SU-DHL-6 (cell line): ENCODE measurements around the gene SLC1A1.

Source experiments
- H2AFZ ChIP-seq: fragments of 200-600 bp; sonication (generic); 2 replicates; pipeline ENCODE4 v1.6.1; 2014; ENCODE audit warnings: low read depth, mild to moderate bottlenecking, moderate library complexity, mixed read lengths, antibody characterized with exemption, low read length; ENCODE audit not compliant: severe bottlenecking
- H3F3A ChIP-seq: fragments of 200-600 bp; shearing (Covaris generic); 2 replicates; pipeline ENCODE4 v1.6.0; 2016; ENCODE audit warnings: antibody characterized with exemption, mild to moderate bottlenecking; ENCODE audit not compliant: insufficient read depth
- H3K27ac ChIP-seq: fragments of 200-600 bp; sonication (generic); 2 replicates; pipeline ENCODE4 v1.5.1; 2016; ENCODE audit warnings: low read depth, mild to moderate bottlenecking, low read length, moderate library complexity, mixed read lengths
- H3K27me3 ChIP-seq: fragments of 200-600 bp; sonication (generic), shearing (Covaris generic); 2 replicates; pipeline ENCODE4 v1.6.0; 2014; ENCODE audit warnings: mild to moderate bottlenecking, low read length
- H3K36me3 ChIP-seq: fragments of 200-600 bp; sonication (generic); 2 replicates; pipeline ENCODE4 v1.6.1; 2014; ENCODE audit warnings: mild to moderate bottlenecking, low read length, mixed read lengths
- H3K4me2 ChIP-seq: fragments of 300-600, 200-600 bp; shearing (Covaris generic), sonication (generic); 2 replicates; pipeline ENCODE4 v1.6.0; 2014; ENCODE audit warnings: low read length, low read depth, mild to moderate bottlenecking; ENCODE audit not compliant: poor library complexity, severe bottlenecking
- H3K4me3 ChIP-seq: fragments of 200-600 bp; sonication (generic); 2 replicates; pipeline ENCODE4 v1.5.1; 2014; ENCODE audit warnings: antibody characterized with exemption, low read length, mild to moderate bottlenecking, mixed read lengths; ENCODE audit not compliant: insufficient read depth, poor library complexity, severe bottlenecking
- H3K79me2 ChIP-seq: fragments of 200-600 bp; sonication (generic); 2 replicates; pipeline ENCODE4 v1.6.1; 2014; ENCODE audit warnings: mild to moderate bottlenecking, low read length, moderate library complexity; ENCODE audit not compliant: insufficient read depth
- H3K9ac ChIP-seq: fragments of 200-600 bp; sonication (generic); 2 replicates; pipeline ENCODE4 v1.7.0; 2014; ENCODE audit warnings: mild to moderate bottlenecking, low read length
- H3K9me2 ChIP-seq: fragments of 200-600 bp; sonication (generic); replicated peaks from 2 replicates; pipeline ENCODE4 v1.6.1; 2014; ENCODE audit warnings: low read length; ENCODE audit not compliant: insufficient read depth
- H3K9me3 ChIP-seq: fragments of 200-600 bp; sonication (generic); 2 replicates; pipeline ENCODE4 v1.6.1; 2014; ENCODE audit warnings: low read length, mixed read lengths; ENCODE audit not compliant: insufficient read depth
- H4K20me1 ChIP-seq: fragments of 200-600 bp; sonication (generic); 2 replicates; pipeline ENCODE4 v1.6.1; 2014; ENCODE audit warnings: low read depth, mild to moderate bottlenecking, antibody characterized with exemption, low read length, moderate library complexity, mixed read lengths
- EZH2phosphoT487 ChIP-seq: fragments of 200-600 bp; sonication (generic), shearing (Covaris generic); conservative IDR thresholded peaks from 2 replicates; pipeline ENCODE4 v1.6.1; 2018; ENCODE audit warnings: mild to moderate bottlenecking, antibody characterized with exemption, low read length, moderate library complexity, mixed read lengths
- TF ChIP-seq, protein P1 (sequence below): fragments of 200-600 bp; sonication (generic); IDR thresholded peaks from one replicate; pipeline ENCODE4 v1.5.1; 2017; ENCODE audit warnings: antibody characterized with exemption, mild to moderate bottlenecking, low read length, moderate library complexity; ENCODE audit not compliant: insufficient read depth, poor library complexity, severe bottlenecking

The SLC1A1 gene

DNA sequence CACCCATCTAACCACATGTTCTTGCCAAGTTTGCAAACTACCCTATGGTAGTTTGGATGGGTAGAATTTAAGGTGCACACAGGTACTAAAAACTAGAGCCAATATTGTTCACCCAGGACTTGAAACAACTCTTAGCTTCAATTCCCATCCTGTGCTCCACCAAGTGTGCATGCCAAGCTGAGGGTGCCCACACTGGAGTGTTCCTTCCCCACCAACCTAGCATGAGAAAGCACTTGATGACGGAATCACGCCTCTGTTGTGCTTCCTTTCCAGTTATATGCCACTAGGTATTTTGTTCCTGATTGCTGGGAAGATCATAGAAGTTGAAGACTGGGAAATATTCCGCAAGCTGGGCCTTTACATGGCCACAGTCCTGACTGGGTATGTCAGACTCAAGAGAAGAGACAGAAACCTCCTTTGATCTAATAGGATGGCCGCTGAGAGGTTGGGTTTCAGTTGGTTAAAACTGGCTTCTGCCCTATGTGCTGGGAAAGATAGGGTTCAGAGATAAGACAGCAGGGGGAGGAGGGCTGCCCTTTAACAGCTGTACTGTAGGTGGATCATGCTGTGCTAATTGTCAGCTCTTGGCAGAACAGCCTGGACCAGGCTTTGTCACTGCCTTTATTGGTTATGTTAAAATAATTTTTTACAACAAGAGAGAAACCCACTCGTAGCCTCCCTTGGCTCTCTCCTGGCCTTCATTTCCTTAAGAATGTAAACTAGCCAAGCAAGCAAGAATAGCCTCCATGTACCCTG, 83.5 kb downstream of the SLC1A1 start:
- no peak overlapping the region for H3K4me2 ChIP-seq
- H3K9me2 ChIP-seq: no peaks in the 10 kb centered on the region
- H3K79me2 ChIP-seq: no peaks in the 10 kb centered on the region
- no peak for TF ChIP-seq EZH2phosphoT487
- TF ChIP-seq, protein P1, sequence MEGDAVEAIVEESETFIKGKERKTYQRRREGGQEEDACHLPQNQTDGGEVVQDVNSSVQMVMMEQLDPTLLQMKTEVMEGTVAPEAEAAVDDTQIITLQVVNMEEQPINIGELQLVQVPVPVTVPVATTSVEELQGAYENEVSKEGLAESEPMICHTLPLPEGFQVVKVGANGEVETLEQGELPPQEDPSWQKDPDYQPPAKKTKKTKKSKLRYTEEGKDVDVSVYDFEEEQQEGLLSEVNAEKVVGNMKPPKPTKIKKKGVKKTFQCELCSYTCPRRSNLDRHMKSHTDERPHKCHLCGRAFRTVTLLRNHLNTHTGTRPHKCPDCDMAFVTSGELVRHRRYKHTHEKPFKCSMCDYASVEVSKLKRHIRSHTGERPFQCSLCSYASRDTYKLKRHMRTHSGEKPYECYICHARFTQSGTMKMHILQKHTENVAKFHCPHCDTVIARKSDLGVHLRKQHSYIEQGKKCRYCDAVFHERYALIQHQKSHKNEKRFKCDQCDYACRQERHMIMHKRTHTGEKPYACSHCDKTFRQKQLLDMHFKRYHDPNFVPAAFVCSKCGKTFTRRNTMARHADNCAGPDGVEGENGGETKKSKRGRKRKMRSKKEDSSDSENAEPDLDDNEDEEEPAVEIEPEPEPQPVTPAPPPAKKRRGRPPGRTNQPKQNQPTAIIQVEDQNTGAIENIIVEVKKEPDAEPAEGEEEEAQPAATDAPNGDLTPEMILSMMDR: no peak
- no peak overlapping the region for H3K27ac ChIP-seq
- H3F3A ChIP-seq: no peaks in the 10 kb centered on the region
- no peaks in the 10 kb centered on the region for H4K20me1 ChIP-seq
- no peak overlapping the region for H2AFZ ChIP-seq
- H3K4me3 ChIP-seq: no peak overlapping the region
- H3K36me3 ChIP-seq: no peaks in the 10 kb centered on the region
- H3K9me3 ChIP-seq: no peaks in the 10 kb centered on the region
- H3K9ac ChIP-seq: no peak overlapping the region
- no peaks in the 10 kb centered on the region for H3K27me3 ChIP-seq

DNA sequence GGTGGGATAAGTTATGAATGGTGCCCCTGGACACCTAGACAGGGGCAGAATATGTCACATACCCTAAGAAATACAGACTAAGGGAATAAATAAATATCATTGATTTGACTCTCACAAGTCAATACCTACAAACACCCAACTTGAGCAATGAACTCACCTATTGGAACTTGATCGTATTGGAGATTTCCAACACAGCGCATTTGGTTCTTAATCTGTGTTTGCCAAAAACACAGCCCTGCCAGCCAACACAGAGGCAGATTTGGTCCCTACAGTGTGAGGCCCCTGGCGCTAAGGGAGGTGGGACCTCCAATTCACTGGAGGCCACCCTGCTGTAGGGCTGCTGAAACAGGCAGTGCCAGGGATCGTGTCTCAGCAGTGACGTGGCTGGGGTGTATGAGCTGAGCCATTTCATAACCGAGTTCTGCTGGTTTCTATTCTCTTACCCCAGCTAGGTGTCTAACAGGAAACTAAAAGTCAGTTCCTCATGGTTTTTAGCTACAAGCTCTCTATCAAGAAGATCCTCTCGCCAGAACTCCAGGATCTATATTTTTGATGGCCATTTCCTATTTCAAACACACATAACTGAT, 84.5 kb downstream of the SLC1A1 start:
- H3K36me3 ChIP-seq: no peaks in the 10 kb centered on the region
- no peak for TF ChIP-seq EZH2phosphoT487
- TF ChIP-seq, protein P1: no peak
- H3K4me3 ChIP-seq: no peak overlapping the region
- no peaks in the 10 kb centered on the region for H4K20me1 ChIP-seq
- no peaks in the 10 kb centered on the region for H3F3A ChIP-seq
- H3K9me3 ChIP-seq: no peaks in the 10 kb centered on the region
- H2AFZ ChIP-seq: no peak overlapping the region
- H3K79me2 ChIP-seq: no peaks in the 10 kb centered on the region
- H3K4me2 ChIP-seq: no peak overlapping the region
- H3K27ac ChIP-seq: no peak overlapping the region
- H3K27me3 ChIP-seq: no peaks in the 10 kb centered on the region
- no peaks in the 10 kb centered on the region for H3K9me2 ChIP-seq
- H3K9ac ChIP-seq: no peak overlapping the region

DNA sequence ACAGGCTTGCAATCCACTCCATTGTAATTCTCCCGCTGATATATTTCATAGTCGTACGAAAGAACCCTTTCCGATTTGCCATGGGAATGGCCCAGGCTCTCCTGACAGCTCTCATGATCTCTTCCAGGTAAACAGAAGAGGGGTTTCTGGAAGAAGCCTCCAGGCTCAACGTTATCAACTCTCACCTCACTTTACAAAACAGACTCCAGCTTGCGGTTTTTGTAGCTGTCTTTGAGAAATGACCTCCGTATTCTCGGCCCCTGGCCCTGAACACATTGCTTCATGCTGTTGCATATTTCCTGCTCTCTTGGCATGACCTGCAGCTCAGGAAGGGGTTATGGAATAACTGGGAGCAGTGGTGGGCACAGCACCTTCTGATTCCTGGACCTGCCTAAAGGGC, 85.7 kb downstream of the SLC1A1 start:
- Histone ChIP-seq H3F3A (no peaks in the 10 kb centered on the region), H3K9me3 (no peaks in the 10 kb centered on the region), H3K27me3 (no peaks in the 10 kb centered on the region), H3K4me2 (no peak overlapping the region), H4K20me1 (no peaks in the 10 kb centered on the region), H3K4me3 (no peak overlapping the region), H3K27ac (no peak overlapping the region), H3K79me2 (no peaks in the 10 kb centered on the region), H3K9ac (no peak overlapping the region), H3K36me3 (no peaks in the 10 kb centered on the region), H3K9me2 (no peaks in the 10 kb centered on the region), H2AFZ (no peak overlapping the region)
- no peak for TF ChIP-seq EZH2phosphoT487
- TF ChIP-seq, protein P1: no peak
